WERI-Rb-1 (cell line): Measurements from ENCODE around the gene GTPBP8.

Source experiments
- DNase-seq: peaks from one replicate; pipeline ENCODE4 v3.0.0-alpha.2; 2020
- H3K27ac ChIP-seq: fragments of 250-450 bp; sonication (Bioruptor Pico); 2 replicates; pipeline ENCODE4 v1.5.1; 2020; ENCODE audit warnings: mild to moderate bottlenecking, moderate library complexity
- H3K27me3 ChIP-seq: fragments of 250-450 bp; sonication (Bioruptor Pico); 2 replicates; pipeline ENCODE4 v1.5.1; 2021; ENCODE audit warnings: mild to moderate bottlenecking, low read depth, moderate library complexity; ENCODE audit not compliant: insufficient read depth, severe bottlenecking
- H3K36me3 ChIP-seq: fragments of 250-450 bp; sonication (Bioruptor Pico); 2 replicates; pipeline ENCODE4 v1.5.1; 2020; ENCODE audit warnings: mild to moderate bottlenecking, moderate library complexity
- H3K4me3 ChIP-seq: 2 replicates; pipeline ENCODE4 v1.5.1; 2011; ENCODE audit warnings: low read depth, mild to moderate bottlenecking, control low read depth, low read length
- H3K9me3 ChIP-seq: fragments of 250-450 bp; sonication (Bioruptor Pico); 2 replicates; pipeline ENCODE4 v1.5.1; 2021; ENCODE audit warnings: mild to moderate bottlenecking, moderate library complexity; ENCODE audit not compliant: severe bottlenecking
- TF ChIP-seq, protein P1 (sequence below): IDR thresholded peaks from 2 replicates; pipeline ENCODE4 v1.5.1; 2011; ENCODE audit warnings: low read depth, mild to moderate bottlenecking, control low read depth, inconsistent platforms, low read length

The GTPBP8 gene

DNA sequence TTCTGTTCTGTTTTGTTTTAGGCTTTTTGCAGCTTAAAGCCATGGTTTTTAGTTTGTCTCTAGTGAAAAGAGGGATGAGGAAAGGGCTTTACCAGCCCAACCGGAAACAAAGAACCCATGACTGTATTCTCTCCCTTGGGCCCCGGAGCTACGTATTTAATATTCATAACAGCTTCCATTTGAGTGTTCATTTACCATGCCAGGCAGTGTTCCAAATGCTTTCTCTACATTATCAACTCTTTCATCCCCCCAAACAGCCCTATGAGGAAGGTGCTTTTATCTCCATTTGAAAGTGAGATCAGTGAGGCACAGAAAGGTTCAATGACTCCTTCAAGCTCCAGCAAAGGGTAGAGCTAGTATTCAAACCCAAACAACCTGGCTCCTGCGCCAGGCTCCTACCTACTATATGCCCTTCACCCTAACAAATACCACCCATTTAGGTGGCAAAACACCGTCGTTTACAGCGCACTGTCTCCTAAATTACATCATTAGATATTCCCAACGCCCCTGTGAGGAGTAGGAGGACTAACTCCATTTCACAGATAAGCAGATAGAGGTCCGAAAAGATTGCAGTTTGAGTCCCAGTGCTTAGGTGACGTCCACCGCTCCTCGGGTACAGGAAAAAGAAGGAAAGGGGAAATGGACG lies 27.9 kb downstream of the GTPBP8 start:
- TF ChIP-seq, protein P1, sequence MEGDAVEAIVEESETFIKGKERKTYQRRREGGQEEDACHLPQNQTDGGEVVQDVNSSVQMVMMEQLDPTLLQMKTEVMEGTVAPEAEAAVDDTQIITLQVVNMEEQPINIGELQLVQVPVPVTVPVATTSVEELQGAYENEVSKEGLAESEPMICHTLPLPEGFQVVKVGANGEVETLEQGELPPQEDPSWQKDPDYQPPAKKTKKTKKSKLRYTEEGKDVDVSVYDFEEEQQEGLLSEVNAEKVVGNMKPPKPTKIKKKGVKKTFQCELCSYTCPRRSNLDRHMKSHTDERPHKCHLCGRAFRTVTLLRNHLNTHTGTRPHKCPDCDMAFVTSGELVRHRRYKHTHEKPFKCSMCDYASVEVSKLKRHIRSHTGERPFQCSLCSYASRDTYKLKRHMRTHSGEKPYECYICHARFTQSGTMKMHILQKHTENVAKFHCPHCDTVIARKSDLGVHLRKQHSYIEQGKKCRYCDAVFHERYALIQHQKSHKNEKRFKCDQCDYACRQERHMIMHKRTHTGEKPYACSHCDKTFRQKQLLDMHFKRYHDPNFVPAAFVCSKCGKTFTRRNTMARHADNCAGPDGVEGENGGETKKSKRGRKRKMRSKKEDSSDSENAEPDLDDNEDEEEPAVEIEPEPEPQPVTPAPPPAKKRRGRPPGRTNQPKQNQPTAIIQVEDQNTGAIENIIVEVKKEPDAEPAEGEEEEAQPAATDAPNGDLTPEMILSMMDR: no peak
- Histone ChIP-seq H3K27ac (peak overlapping the region; percentile 90), H3K9me3 (no peaks in the 10 kb centered on the region), H3K27me3 (no peaks in the 10 kb centered on the region), H3K36me3 (peaks cover 40% of the 10 kb centered on the region), H3K4me3 (peak overlapping the region; percentile 56)
- DNase-seq: no peak

DNA sequence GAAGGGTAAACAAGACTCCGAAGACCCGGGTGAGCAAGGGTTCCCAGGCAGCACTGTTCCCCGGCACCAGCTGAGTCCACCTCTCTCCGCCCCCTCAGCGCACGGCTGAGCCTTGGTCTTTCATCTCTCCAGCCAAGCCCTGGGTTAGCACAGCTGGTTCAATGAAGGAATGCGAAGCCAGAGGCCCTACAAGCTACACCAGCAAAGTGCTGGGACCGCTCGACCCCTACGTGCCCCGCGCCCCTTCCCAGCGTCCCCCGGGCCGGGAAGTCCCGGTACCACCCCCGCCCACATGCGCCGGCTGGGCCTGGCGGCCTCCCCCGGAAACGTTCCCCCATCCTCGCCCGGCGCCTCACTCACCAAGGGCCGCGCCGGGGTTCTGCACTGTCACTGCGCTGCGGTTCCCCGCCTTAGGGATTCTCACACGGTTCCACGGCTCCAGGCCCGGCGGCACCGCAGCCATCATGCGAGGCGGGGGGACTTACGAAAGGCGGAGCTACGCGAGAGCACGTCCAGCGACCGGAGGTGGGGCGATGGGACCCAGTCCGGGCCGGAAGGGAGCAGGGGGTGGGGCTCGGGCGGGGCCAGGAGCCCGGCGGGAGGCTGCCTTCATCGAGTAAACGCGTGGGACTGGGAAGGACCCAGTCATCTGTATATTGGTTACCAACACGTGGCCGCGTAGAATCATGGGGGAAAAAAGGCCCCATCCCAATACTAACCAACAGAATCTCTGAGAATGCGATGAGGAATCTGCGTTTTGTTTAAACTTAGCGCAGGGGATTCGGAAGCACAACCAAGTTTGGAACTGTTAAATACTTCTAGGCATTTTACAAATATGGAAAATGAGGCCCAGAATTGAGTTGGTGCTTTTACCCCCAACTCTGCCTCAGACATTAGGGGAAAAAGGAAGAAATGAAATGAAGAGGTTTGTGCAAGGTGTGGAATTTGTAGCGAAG lies 28.7 kb downstream of the GTPBP8 start:
- TF ChIP-seq, protein P1: no peak
- peak; percentile 90 for DNase-seq
- Histone ChIP-seq H3K9me3 (no peaks in the 10 kb centered on the region), H3K4me3 (peak overlapping the region; percentile 56), H3K36me3 (peaks cover 34% of the 10 kb centered on the region), H3K27me3 (no peaks in the 10 kb centered on the region), H3K27ac (peak overlapping the region; percentile 90)

DNA sequence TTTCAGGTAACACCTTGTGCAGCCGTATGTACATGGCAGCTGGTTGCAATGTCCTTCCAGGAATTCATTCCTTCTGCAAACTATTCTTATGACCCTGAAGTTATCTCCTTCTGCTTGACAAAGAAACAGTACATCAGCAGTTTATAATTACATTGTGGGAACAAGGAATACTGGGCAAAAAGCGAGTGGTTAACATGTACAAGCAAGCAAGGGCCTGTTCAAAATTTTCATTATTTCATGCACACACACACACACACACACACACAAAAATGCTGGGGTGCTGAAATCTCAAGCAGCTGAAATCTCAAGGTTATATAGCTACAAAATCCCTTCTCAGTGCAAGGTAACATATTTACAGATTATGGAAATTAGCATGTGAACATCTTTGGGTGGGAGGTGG lies 30.7 kb downstream of the GTPBP8 start:
- Histone ChIP-seq H3K36me3 (peaks cover 15% of the 10 kb centered on the region), H3K4me3 (no peak overlapping the region)

GRCh38 chr3:113034011-113034410 lies 43.2 kb downstream of the GTPBP8 start:
- Histone ChIP-seq H3K4me3 (no peak overlapping the region), H3K27me3 (no peaks in the 10 kb centered on the region), H3K9me3 (no peaks in the 10 kb centered on the region), H3K36me3 (no peaks in the 10 kb centered on the region), H3K27ac (no peak overlapping the region)
- no peak for DNase-seq
- TF ChIP-seq, protein P1: no peak

More for the DNA sequence above, 30.7 kb downstream of the GTPBP8 start:
- TF ChIP-seq, protein P1: no peak
- no peak for DNase-seq
- H3K27ac ChIP-seq: no peak overlapping the region
- H3K9me3 ChIP-seq: no peaks in the 10 kb centered on the region
- H3K27me3 ChIP-seq: no peaks in the 10 kb centered on the region

- DNase-seq: peak; percentile 54
- Histone ChIP-seq H3K36me3 (no peaks in the 10 kb centered on the region), H3K27me3 (no peaks in the 10 kb centered on the region), H3K4me3 (no peak overlapping the region), H3K27ac (no peak overlapping the region), H3K9me3 (no peaks in the 10 kb centered on the region)
- TF ChIP-seq, protein P1: peak; percentile 83
Observed at GRCh38 chr3:113035387-113035982, 44.7 kb downstream of the GTPBP8 start.
